PC-3 (cell line): Measurements from ENCODE around the gene HRH4. TPM values are rescaled to one million over a fixed set of nuclear protein-coding genes. Genes with fewer than 3 reads are reported as not detected.

ENCODE experiments used
- ATAC-seq: fragments of 200-7000 bp; cut with Tn5 transposase; 2 replicates; pipeline ENCODE4 v1.9.1; 2020; ENCODE audit warnings: mild to moderate bottlenecking, moderate library complexity
- BruUV-seq: library from RNA; stranded (reverse); fragments of 400-500 nt; replicated peaks from 2 replicates; lab custom pipeline; 2021; lab: Mats Ljungman, UMichigan
- CTCF ChIA-PET: fragments of 300-600 bp; sonication (Branson Sonifier 250); formaldehyde crosslinking; loops from one replicate; lab custom pipeline; 2022; ENCODE audit warnings: antibody characterized with exemption; lab: Charles Lee
- POLR2A ChIA-PET: fragments of 300-600 bp; sonication (Branson Sonifier 250); formaldehyde crosslinking; loops from one replicate; lab custom pipeline; 2022; ENCODE audit warnings: antibody characterized with exemption; ENCODE audit not compliant: unreplicated experiment; lab: Charles Lee
- DNase-seq: peaks from one replicate; pipeline ENCODE4 v3.0.0-alpha.2; 2015
- H2AFZ ChIP-seq: fragments of 300-600 bp; sonication (generic); 2 replicates; pipeline ENCODE4 v1.6.0; 2016; ENCODE audit warnings: antibody characterized with exemption, low read length
- H3F3A ChIP-seq: fragments of 300-600 bp; sonication (generic); one replicate; pipeline ENCODE4 v1.6.0; 2017; ENCODE audit warnings: antibody characterized with exemption, low read length, control low read depth, mild to moderate bottlenecking; ENCODE audit not compliant: unreplicated experiment
- H3K27ac ChIP-seq: fragments of 300-600 bp; sonication (generic); 2 replicates; pipeline ENCODE4 v1.5.1; 2016; ENCODE audit warnings: mild to moderate bottlenecking, low read length
- H3K27me3 ChIP-seq: fragments of 300-600 bp; sonication (generic); 2 replicates; pipeline ENCODE4 v1.6.1; 2016; ENCODE audit warnings: low read length, mixed read lengths
- H3K36me3 ChIP-seq: fragments of 300-600 bp; sonication (generic); 2 replicates; pipeline ENCODE4 v1.6.1; 2016; ENCODE audit warnings: low read depth, mixed run types, low read length, mixed read lengths
- H3K4me1 ChIP-seq: fragments of 300-600 bp; sonication (generic); 2 replicates; pipeline ENCODE4 v1.5.1; 2016; ENCODE audit warnings: low read length; ENCODE audit not compliant: insufficient read depth
- H3K4me2 ChIP-seq: fragments of 300-600 bp; sonication (generic); 2 replicates; pipeline ENCODE4 v1.6.0; 2016; ENCODE audit warnings: low read length
- H3K4me3 ChIP-seq: fragments of 300-600 bp; sonication (generic); 2 replicates; pipeline ENCODE4 v1.5.1; 2016; ENCODE audit warnings: mild to moderate bottlenecking, low read length, mixed read lengths
- H3K79me2 ChIP-seq: fragments of 300-600 bp; sonication (generic); 2 replicates; pipeline ENCODE4 v1.6.1; 2017; ENCODE audit warnings: low read length, mixed read lengths
- H3K9ac ChIP-seq: fragments of 300-600 bp; sonication (generic); 2 replicates; pipeline ENCODE4 v1.6.0; 2016; ENCODE audit warnings: mild to moderate bottlenecking, low read length
- H3K9me2 ChIP-seq: fragments of 300-600 bp; sonication (generic); replicated peaks from 2 replicates; pipeline ENCODE4 v1.6.1; 2016; ENCODE audit warnings: mixed run types, low read length, mixed read lengths
- H3K9me3 ChIP-seq: fragments of 300-600 bp; sonication (generic); 2 replicates; pipeline ENCODE4 v1.6.1; 2016; ENCODE audit warnings: low read length, mixed read lengths
- H4K20me1 ChIP-seq: fragments of 300-600 bp; sonication (generic); 2 replicates; pipeline ENCODE4 v1.6.1; 2016; ENCODE audit warnings: low read length, mixed read lengths
- EZH2 ChIP-seq: fragments of 300-600 bp; sonication (generic); IDR thresholded peaks from one replicate; pipeline ENCODE4 v1.6.1; 2017; ENCODE audit warnings: antibody characterized with exemption, mild to moderate bottlenecking, low read length; ENCODE audit not compliant: unreplicated experiment
- EZH2phosphoT487 ChIP-seq: fragments of 300-600 bp; sonication (generic); IDR thresholded peaks from 2 replicates; pipeline ENCODE4 v1.6.1; 2018; ENCODE audit warnings: mild to moderate bottlenecking, antibody characterized with exemption, low read length, borderline replicate concordance
- intact Hi-C: fragments of 100-400 bp; cut with micrococcal nuclease; formaldehyde crosslinking; loops from 2 replicates; pipeline ENCODE4 v1.9.0; 2023
- total RNA-seq: library from RNA; depleted of rRNA; stranded (reverse); fragments of >200 nt; gene quantifications from 2 replicates; pipeline ENCODE4 v1.2.3, GENCODE V29; 2014
- TF ChIP-seq, protein P1 (sequence below): fragments of 300-600 bp; sonication (generic); conservative IDR thresholded peaks from 2 replicates; pipeline ENCODE4 v1.5.1; 2017; ENCODE audit warnings: antibody characterized with exemption, low read depth, mild to moderate bottlenecking, low read length

The HRH4 gene
- total RNA-seq, 1 experiment from 2014 or later = not detected

DNA sequence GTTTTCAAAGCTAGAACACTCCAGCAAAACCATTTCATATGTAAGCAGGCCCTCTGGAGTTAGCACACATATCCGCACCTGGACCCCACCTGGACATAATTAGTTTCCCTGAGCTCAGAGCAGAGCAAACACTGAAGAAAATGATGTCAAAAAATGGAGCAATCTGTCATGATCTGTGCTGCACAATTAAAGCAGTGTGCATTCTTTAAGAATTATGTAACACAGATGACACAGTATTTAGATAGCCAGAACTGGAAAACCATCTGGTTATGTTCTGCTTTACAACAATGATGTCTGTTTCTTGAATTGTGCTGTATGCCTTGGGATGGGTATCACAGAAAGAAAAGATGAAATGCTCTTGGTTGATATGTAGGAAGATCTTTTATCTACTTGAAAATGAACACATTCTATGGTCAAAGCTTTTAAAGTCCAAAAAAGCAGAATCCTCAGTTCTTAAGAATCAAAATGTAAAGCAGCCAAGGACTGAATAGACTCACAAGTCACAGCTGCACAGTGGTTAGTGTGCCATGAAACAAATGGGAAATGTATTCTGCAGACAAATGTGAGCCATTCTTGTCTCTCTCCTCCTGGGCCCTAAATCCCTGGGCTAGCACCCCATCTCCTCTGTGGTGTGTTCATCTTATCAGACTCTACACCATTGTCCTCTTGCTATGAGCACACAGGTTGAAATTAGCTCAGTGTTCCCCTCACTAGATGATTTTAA, 36.8 kb downstream of the HRH4 start:
- no peak overlapping the region for H3K4me2 ChIP-seq
- intact Hi-C loops = no loop called here
- no peaks in the 10 kb centered on the region for H3K9me2 ChIP-seq
- DNase-seq (no peak), ATAC-seq (no peak)
- no peak overlapping the region for H3K27ac ChIP-seq
- no peaks in the 10 kb centered on the region for H3K79me2 ChIP-seq
- ChIA-PET CTCF (no interaction called here), POLR2A (interaction anchor here (0.7 kb wide), 1 partner anchor 50 kb away, joined by 3 read pairs; no protein-coding TSS in a partner anchor)
- no peaks in the 10 kb centered on the region for H3K9me3 ChIP-seq
- no peak overlapping the region for H2AFZ ChIP-seq
- H3F3A ChIP-seq = no peaks in the 10 kb centered on the region
- no peak overlapping the region for H3K4me3 ChIP-seq
- no peaks in the 10 kb centered on the region for H4K20me1 ChIP-seq
- BruUV-seq = no TSS peak
- TF ChIP-seq, protein P1, sequence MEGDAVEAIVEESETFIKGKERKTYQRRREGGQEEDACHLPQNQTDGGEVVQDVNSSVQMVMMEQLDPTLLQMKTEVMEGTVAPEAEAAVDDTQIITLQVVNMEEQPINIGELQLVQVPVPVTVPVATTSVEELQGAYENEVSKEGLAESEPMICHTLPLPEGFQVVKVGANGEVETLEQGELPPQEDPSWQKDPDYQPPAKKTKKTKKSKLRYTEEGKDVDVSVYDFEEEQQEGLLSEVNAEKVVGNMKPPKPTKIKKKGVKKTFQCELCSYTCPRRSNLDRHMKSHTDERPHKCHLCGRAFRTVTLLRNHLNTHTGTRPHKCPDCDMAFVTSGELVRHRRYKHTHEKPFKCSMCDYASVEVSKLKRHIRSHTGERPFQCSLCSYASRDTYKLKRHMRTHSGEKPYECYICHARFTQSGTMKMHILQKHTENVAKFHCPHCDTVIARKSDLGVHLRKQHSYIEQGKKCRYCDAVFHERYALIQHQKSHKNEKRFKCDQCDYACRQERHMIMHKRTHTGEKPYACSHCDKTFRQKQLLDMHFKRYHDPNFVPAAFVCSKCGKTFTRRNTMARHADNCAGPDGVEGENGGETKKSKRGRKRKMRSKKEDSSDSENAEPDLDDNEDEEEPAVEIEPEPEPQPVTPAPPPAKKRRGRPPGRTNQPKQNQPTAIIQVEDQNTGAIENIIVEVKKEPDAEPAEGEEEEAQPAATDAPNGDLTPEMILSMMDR = no peak
- TF ChIP-seq EZH2phosphoT487 = no peak
- TF ChIP-seq EZH2 = no peak
- no peaks in the 10 kb centered on the region for H3K4me1 ChIP-seq
- H3K27me3 ChIP-seq = peaks cover 36% of the 10 kb centered on the region
- H3K36me3 ChIP-seq = no peaks in the 10 kb centered on the region
- no peak overlapping the region for H3K9ac ChIP-seq

- Histone ChIP-seq H3K9me2 (no peaks in the 10 kb centered on the region), H3K27me3 (peaks cover 27% of the 10 kb centered on the region), H3F3A (no peaks in the 10 kb centered on the region), H3K4me1 (peaks cover 3% of the 10 kb centered on the region; the same call in 1 of the 2 replicates), H3K9me3 (no peaks in the 10 kb centered on the region), H3K79me2 (no peaks in the 10 kb centered on the region), H2AFZ (no peak overlapping the region), H3K4me2 (no peak overlapping the region), H3K9ac (no peak overlapping the region), H4K20me1 (no peaks in the 10 kb centered on the region), H3K27ac (no peak overlapping the region), H3K4me3 (no peak overlapping the region), H3K36me3 (no peaks in the 10 kb centered on the region)
- intact Hi-C loops = no loop called here
- TF ChIP-seq, protein P1 = no peak
- TF ChIP-seq EZH2 (no peak), EZH2phosphoT487 (no peak)
- ChIA-PET CTCF (no interaction called here), POLR2A (no interaction called here)
- DNase-seq (no peak), ATAC-seq (no peak)
- no TSS peak for BruUV-seq
Observed at GRCh38 chr18:24499814-24500213, 39.4 kb downstream of the HRH4 start.

DNA sequence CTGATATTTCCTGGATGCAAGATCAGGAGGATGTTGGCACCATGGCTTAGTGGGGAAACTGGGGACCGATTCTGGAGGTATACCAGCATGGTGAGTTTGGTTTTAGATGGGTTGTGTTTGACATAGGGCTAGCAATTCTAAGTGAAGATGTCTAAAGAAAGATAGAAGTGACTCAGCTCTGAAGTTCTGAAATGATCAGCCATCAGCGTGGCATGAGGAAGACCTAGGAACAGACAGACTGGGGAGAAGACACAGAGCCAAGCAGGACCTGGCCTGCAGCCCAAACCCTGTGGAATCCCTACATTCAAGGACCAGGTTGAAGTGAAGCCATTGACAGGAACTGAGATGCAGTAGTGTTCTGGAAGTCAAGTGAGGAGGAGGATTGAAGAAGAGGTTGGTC, 39.8 kb downstream of the HRH4 start:
- CTCF ChIA-PET = no interaction called here
- intact Hi-C loops = no loop called here
- no peaks in the 10 kb centered on the region for H4K20me1 ChIP-seq
- DNase-seq (no peak), ATAC-seq (no peak)
- no peaks in the 10 kb centered on the region for H3K9me3 ChIP-seq
- no peak overlapping the region for H3K4me2 ChIP-seq
- no peaks in the 10 kb centered on the region for H3K79me2 ChIP-seq
- no peak overlapping the region for H3K4me3 ChIP-seq
- no peak overlapping the region for H3K9ac ChIP-seq
- POLR2A ChIA-PET = no interaction called here
- no peaks in the 10 kb centered on the region for H3K9me2 ChIP-seq
- no peak overlapping the region for H2AFZ ChIP-seq
- no peaks in the 10 kb centered on the region for H3F3A ChIP-seq
- TF ChIP-seq EZH2phosphoT487 = no peak
- no TSS peak for BruUV-seq
- H3K27me3 ChIP-seq = peaks cover 26% of the 10 kb centered on the region
- no peak overlapping the region for H3K27ac ChIP-seq
- peaks cover 3% of the 10 kb centered on the region; the same call in 1 of the 2 replicates for H3K4me1 ChIP-seq
- H3K36me3 ChIP-seq = no peaks in the 10 kb centered on the region
